ENCODE data around the gene COX7A2L. TPM values are rescaled to one million over a fixed set of nuclear protein-coding genes. Genes with fewer than 3 reads are reported as not detected.

The COX7A2L gene
- total RNA-seq = 103 and 122 TPM in 2 replicates

GRCh38 chr2:42360890-42361727, at the start of gene COX7A2L:
Gene COX7A2L, minus strand, starts transcription at chr2:42361217. Its CDS starts 56 bp downstream, at chr2:42361161.

Other genes starting within 250 kb of the COX7A2L start
- 15.9 and 21.8 TPM in 2 replicates for gene EML4, start 191.9 kb downstream of the COX7A2L start, total RNA-seq
- not detected in 2 replicates for gene KCNG3, start 132.8 kb upstream of the COX7A2L start, total RNA-seq
- gene MTA3, start 207.4 kb upstream of the COX7A2L start, total RNA-seq = 14.2 and 27.6 TPM in 2 replicates

All from bladder microvascular endothelial cell (primary cell).